A673 (cell line): ENCODE results near the gene OCSTAMP. TPM values are rescaled to one million over a fixed set of nuclear protein-coding genes. Genes with fewer than 3 reads are reported as not detected.

ENCODE experiments used
- BruUV-seq: library from RNA; stranded (reverse); fragments of 400-500 nt; replicated peaks from 2 replicates; lab custom pipeline; 2021; lab: Mats Ljungman, UMichigan
- CTCF ChIA-PET: fragments of 300-600 bp; sonication (Branson Sonifier 250); formaldehyde crosslinking; loops from one replicate; lab custom pipeline; 2022; ENCODE audit warnings: antibody characterized with exemption; lab: Charles Lee
- POLR2A ChIA-PET: fragments of 300-600 bp; sonication (Branson Sonifier 250); formaldehyde crosslinking; loops from one replicate; lab custom pipeline; 2022; ENCODE audit warnings: antibody characterized with exemption; ENCODE audit not compliant: low non-redundant PET; lab: Charles Lee
- DNase-seq: peaks from one replicate; pipeline ENCODE4 v3.0.0-alpha.2; 2015; ENCODE audit warnings: low spot score
- H3K27ac ChIP-seq: fragments of 200-600 bp; sonication (generic); 2 replicates; pipeline ENCODE4 v1.5.1; 2016; ENCODE audit warnings: mixed run types, low read depth, mild to moderate bottlenecking, mixed read lengths, antibody characterized with exemption, low read length; ENCODE audit not compliant: poor library complexity, severe bottlenecking
- H3K27me3 ChIP-seq: fragments of 200-600 bp; sonication (generic); replicated peaks from 2 replicates; pipeline ENCODE4 v1.6.1; 2017; ENCODE audit warnings: mixed run types, low read depth, mild to moderate bottlenecking, mixed read lengths, antibody characterized with exemption, low read length; ENCODE audit not compliant: insufficient read depth, poor library complexity
- H3K36me3 ChIP-seq: fragments of 200-600 bp; sonication (generic); 2 replicates; pipeline ENCODE4 v1.6.1; 2016; ENCODE audit warnings: mixed run types, mild to moderate bottlenecking, mixed read lengths, antibody characterized with exemption, low read length; ENCODE audit not compliant: insufficient read depth, poor library complexity, severe bottlenecking
- H3K4me1 ChIP-seq: fragments of 200-600 bp; sonication (generic); 2 replicates; pipeline ENCODE4 v1.6.1; 2017; ENCODE audit warnings: mixed run types, mild to moderate bottlenecking, mixed read lengths, antibody characterized with exemption, low read length; ENCODE audit not compliant: insufficient read depth, poor library complexity, severe bottlenecking
- H3K4me3 ChIP-seq: fragments of 200-600 bp; sonication (generic); 2 replicates; pipeline ENCODE4 v1.5.1; 2016; ENCODE audit warnings: low read depth, mixed run types, mild to moderate bottlenecking, mixed read lengths, low read length; ENCODE audit not compliant: poor library complexity, severe bottlenecking
- H3K9me3 ChIP-seq: fragments of 200-600 bp; sonication (generic); 2 replicates; pipeline ENCODE4 v1.6.1; 2016; ENCODE audit warnings: mixed run types, low read depth, mild to moderate bottlenecking, mixed read lengths, antibody characterized with exemption, low read length; ENCODE audit not compliant: poor library complexity, severe bottlenecking
- EZH2 ChIP-seq: fragments of 200-600 bp; sonication (generic); IDR thresholded peaks from 2 replicates; pipeline ENCODE4 v1.6.1; 2017; ENCODE audit warnings: borderline replicate concordance, low read depth, mild to moderate bottlenecking, mixed read lengths, antibody characterized with exemption, low read length; ENCODE audit not compliant: poor library complexity, severe bottlenecking
- intact Hi-C: fragments of 100-400 bp; cut with micrococcal nuclease; formaldehyde crosslinking; loops from one replicate; pipeline ENCODE4 v1.10.0; 2022; ENCODE audit not compliant: unreplicated experiment
- total RNA-seq: library from RNA; stranded (reverse); gene quantifications from 2 replicates; pipeline ENCODE4 v1.2.3, GENCODE V29; 2021
- TF ChIP-seq, protein P1 (sequence below): fragments of 300-800, 200-600 bp; sonication (generic); conservative IDR thresholded peaks from 2 replicates; pipeline ENCODE4 v1.5.1; 2017; ENCODE audit warnings: low read depth, mild to moderate bottlenecking, antibody characterized with exemption, low read length, moderate library complexity, mixed read lengths

OCSTAMP gene
- total RNA-seq, 1 experiment from 2014 or later: not detected

DNA sequence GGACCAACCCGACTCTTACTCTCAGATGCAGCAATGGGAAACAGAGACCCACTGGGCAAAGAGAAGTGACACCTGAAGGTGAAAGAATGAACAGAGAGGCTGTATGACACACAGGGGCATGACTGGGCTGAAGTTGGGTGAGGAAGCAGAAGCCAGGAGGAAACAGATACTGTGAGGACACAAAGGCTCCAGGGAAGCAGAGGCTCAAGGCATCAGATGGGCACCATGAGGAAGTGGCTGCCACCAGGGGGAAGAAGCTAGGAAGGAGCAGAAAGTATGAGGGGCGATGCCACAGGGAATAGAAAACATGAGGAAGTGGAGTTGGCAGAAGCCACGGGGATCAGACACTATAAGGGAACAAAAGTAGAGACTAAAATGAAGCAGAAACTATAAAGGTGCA is 30.9 kb upstream of the OCSTAMP start:
- H3K4me3 ChIP-seq: no peak overlapping the region
- CTCF ChIA-PET: no interaction called here
- no peaks in the 10 kb centered on the region for H3K9me3 ChIP-seq
- H3K27ac ChIP-seq: no peak overlapping the region
- no peaks in the 10 kb centered on the region for H3K36me3 ChIP-seq
- POLR2A ChIA-PET: no interaction called here
- H3K27me3 ChIP-seq: no peaks in the 10 kb centered on the region
- no peak for DNase-seq
- no TSS peak for BruUV-seq
- peaks cover 10% of the 10 kb centered on the region for H3K4me1 ChIP-seq
- no peak for TF ChIP-seq EZH2
- TF ChIP-seq, protein P1, sequence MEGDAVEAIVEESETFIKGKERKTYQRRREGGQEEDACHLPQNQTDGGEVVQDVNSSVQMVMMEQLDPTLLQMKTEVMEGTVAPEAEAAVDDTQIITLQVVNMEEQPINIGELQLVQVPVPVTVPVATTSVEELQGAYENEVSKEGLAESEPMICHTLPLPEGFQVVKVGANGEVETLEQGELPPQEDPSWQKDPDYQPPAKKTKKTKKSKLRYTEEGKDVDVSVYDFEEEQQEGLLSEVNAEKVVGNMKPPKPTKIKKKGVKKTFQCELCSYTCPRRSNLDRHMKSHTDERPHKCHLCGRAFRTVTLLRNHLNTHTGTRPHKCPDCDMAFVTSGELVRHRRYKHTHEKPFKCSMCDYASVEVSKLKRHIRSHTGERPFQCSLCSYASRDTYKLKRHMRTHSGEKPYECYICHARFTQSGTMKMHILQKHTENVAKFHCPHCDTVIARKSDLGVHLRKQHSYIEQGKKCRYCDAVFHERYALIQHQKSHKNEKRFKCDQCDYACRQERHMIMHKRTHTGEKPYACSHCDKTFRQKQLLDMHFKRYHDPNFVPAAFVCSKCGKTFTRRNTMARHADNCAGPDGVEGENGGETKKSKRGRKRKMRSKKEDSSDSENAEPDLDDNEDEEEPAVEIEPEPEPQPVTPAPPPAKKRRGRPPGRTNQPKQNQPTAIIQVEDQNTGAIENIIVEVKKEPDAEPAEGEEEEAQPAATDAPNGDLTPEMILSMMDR: no peak
- intact Hi-C loops: no loop called here

DNA sequence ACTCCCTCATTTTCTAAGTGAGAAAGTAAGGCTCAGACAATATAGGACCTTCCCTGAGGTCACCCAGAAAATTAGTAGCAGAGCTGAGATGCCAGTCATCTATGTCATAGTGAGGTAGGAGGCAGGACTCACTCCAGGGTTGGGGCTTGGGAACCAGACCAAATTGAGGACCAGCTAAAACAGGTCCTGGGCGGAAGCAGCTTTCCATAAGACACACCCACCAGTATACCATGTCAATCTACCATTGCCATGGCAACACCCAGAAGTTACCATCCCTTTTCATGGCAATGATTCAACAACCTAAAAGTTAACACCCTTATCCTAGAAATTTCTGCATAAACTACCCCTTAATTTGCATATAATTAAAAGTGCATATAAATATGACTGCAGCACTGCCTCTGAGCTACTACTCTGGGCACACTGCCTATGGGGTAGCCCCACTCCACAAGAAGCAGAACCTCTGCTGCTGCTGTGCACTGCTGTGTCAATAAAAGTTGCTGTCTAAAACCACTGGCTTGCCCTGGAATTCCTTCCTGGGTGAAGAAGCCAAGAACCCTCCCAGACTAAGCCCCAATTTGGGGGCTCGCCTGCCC is 30.3 kb upstream of the OCSTAMP start:
- no peak overlapping the region for H3K4me3 ChIP-seq
- ChIA-PET POLR2A (no interaction called here), CTCF (no interaction called here)
- no peaks in the 10 kb centered on the region for H3K27me3 ChIP-seq
- H3K27ac ChIP-seq: no peak overlapping the region
- DNase-seq: no peak
- no TSS peak for BruUV-seq
- H3K36me3 ChIP-seq: no peaks in the 10 kb centered on the region
- intact Hi-C loops: no loop called here
- no peaks in the 10 kb centered on the region for H3K9me3 ChIP-seq
- TF ChIP-seq, protein P1: no peak
- no peak for TF ChIP-seq EZH2
- peaks cover 10% of the 10 kb centered on the region for H3K4me1 ChIP-seq

DNA sequence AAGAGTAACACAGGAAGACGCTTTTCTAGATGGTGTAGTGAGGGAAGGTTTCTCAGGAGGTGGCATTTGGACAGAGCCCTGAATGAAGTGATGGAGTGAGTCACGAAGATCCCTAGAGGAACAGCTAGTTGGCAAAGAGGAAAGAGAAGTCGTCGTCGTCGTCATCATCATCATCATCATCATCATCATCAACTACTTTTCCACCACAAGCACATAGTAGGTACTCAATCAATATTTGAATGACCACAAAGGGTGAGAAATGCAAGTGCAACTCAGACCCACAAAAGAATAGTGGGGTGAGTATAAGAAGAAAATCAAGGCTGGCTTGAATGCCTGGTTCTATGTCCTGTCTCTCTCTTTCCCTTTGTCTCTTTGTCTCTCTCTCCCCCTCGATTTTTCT is 28.3 kb upstream of the OCSTAMP start:
- ChIA-PET POLR2A (no interaction called here), CTCF (no interaction called here)
- H3K36me3 ChIP-seq: no peaks in the 10 kb centered on the region
- peaks cover 6% of the 10 kb centered on the region for H3K4me1 ChIP-seq
- TF ChIP-seq, protein P1: no peak
- TF ChIP-seq EZH2: no peak
- H3K27ac ChIP-seq: no peak overlapping the region
- no peaks in the 10 kb centered on the region for H3K9me3 ChIP-seq
- no peak overlapping the region for H3K4me3 ChIP-seq
- no TSS peak for BruUV-seq
- no peaks in the 10 kb centered on the region for H3K27me3 ChIP-seq
- no peak for DNase-seq
- intact Hi-C loops: no loop called here
